H1 (cell line): ENCODE data around the gene TBC1D10A. TPM values are rescaled to one million over a fixed set of nuclear protein-coding genes. Genes with fewer than 3 reads are reported as not detected.
A peak's percentile ranks its signal among the peaks of the same experiment; 100 is the strongest.

Source experiments
- CTCF ChIA-PET: fragments of 300-600 bp; sonication (Branson Sonifier 250); formaldehyde crosslinking; loops from one replicate; lab custom pipeline; 2021; ENCODE audit not compliant: partially characterized antibody; lab: Charles Lee
- POLR2A ChIA-PET: fragments of 300-600 bp; sonication (Branson Sonifier 250); formaldehyde crosslinking; loops from one replicate; lab custom pipeline; 2021; ENCODE audit warnings: inconsistent platforms; ENCODE audit not compliant: partially characterized antibody; lab: Charles Lee
- DNase-seq, 2 experiments: peaks; one replicate each; pipeline versions ENCODE4 v3.0.0 to v3.0.0-alpha.2; 2010 to 2022; ENCODE audit warnings: low spot score in 2 of 2, low read depth in 1 of 2, mixed read lengths in 1 of 2
- FAIRE-seq: peaks from 2 replicates; lab custom pipeline; 2011; peaks lifted over from hg19 to GRCh38; lab: Jason Lieb, UNC
- H2AFZ ChIP-seq: 2 replicates; pipeline ENCODE4 v1.8.1; 2012; ENCODE audit warnings: low read length, inconsistent platforms
- H2AK5ac ChIP-seq: 2 replicates; pipeline ENCODE4 v1.6.1; 2013; ENCODE audit warnings: low read depth, low read length
- H2BK120ac ChIP-seq: replicated peaks from 2 replicates; pipeline ENCODE3; 2013; ENCODE audit warnings: low read depth, low read length, inconsistent platforms
- H2BK12ac ChIP-seq: 2 replicates; pipeline ENCODE4 v1.6.1; 2013; ENCODE audit warnings: low read depth, low read length
- H2BK15ac ChIP-seq: 2 replicates; pipeline ENCODE4 v1.6.1; 2013; ENCODE audit warnings: low read length
- H2BK20ac ChIP-seq: 2 replicates; pipeline ENCODE4 v1.6.1; 2013; ENCODE audit warnings: low read length
- H2BK5ac ChIP-seq: 2 replicates; pipeline ENCODE4 v1.6.1; 2013; ENCODE audit warnings: low read depth, low read length
- H3K14ac ChIP-seq: 2 replicates; pipeline ENCODE4 v1.6.1; 2013; ENCODE audit warnings: inconsistent platforms; ENCODE audit not compliant: insufficient read length
- H3K18ac ChIP-seq: 2 replicates; pipeline ENCODE4 v1.6.1; 2013; ENCODE audit warnings: low read length; ENCODE audit errors: extremely low read depth
- H3K23ac ChIP-seq: 2 replicates; pipeline ENCODE4 v1.6.1; 2013; ENCODE audit warnings: inconsistent platforms; ENCODE audit not compliant: insufficient read length
- H3K23me2 ChIP-seq: 2 replicates; pipeline ENCODE4 v1.6.1; 2013; ENCODE audit warnings: low read depth, low read length
- H3K27ac ChIP-seq: 2 replicates; pipeline ENCODE4 v1.6.1; 2011; ENCODE audit warnings: low read depth, low read length, inconsistent platforms
- H3K27me3 ChIP-seq, 4 experiments: replicated peaks in 1 of 4; 1 replicate in 1 of 4; 2 replicates in 3 of 4; pipeline versions ENCODE4 v1.6.1 to v1.8.1; 2011 to 2013; ENCODE audit warnings: low read length in 3 of 4, mild to moderate bottlenecking in 3 of 4, inconsistent platforms in 2 of 4, mixed read lengths in 2 of 4, moderate library complexity in 1 of 4; ENCODE audit not compliant: control insufficient read depth in 3 of 4, insufficient read depth in 3 of 4; ENCODE audit errors: extremely low read depth in 1 of 4
- H3K36me3 ChIP-seq, 4 experiments: 2 replicates each; pipeline versions ENCODE4 v1.6.1 to v1.8.1; 2011 to 2013; ENCODE audit warnings: mild to moderate bottlenecking in 4 of 4, low read length in 3 of 4, moderate library complexity in 2 of 4, control low read depth in 1 of 4, inconsistent platforms in 1 of 4; ENCODE audit not compliant: insufficient read depth in 4 of 4, control insufficient read depth in 2 of 4
- H3K4ac ChIP-seq: replicated peaks from 2 replicates; pipeline ENCODE3; 2013; ENCODE audit warnings: low read length, low read depth, mixed read lengths, inconsistent platforms; ENCODE audit not compliant: insufficient read length
- H3K4me1 ChIP-seq, 4 experiments: replicated peaks in 1 of 4; 1 replicate in 1 of 4; 2 replicates in 3 of 4; pipeline versions ENCODE4 v1.6.1 to v1.8.1; 2011 to 2013; ENCODE audit warnings: low read length in 3 of 4, inconsistent platforms in 2 of 4, mixed read lengths in 1 of 4; ENCODE audit not compliant: insufficient read depth in 4 of 4, control insufficient read depth in 3 of 4
- H3K4me2 ChIP-seq, 2 experiments: 2 replicates each; pipeline versions ENCODE4 v1.6.1 to v1.8.1; 2011 to 2013; ENCODE audit warnings: low read depth in 2 of 2, low read length in 2 of 2, control low read depth in 1 of 2, inconsistent platforms in 1 of 2, mild to moderate bottlenecking in 1 of 2; ENCODE audit not compliant: insufficient read depth in 1 of 2
- H3K4me3 ChIP-seq, 4 experiments: fragments of 200-600, 300-600 bp in 1 of 4; sonication (generic), shearing (Covaris generic), sonication (Bioruptor Twin) in 1 of 4; 2 replicates each; pipeline versions ENCODE4 v1.5.1 to v1.8.1; 2011 to 2016; ENCODE audit warnings: low read length in 4 of 4, low read depth in 3 of 4, control low read depth in 2 of 4, inconsistent platforms in 2 of 4, mild to moderate bottlenecking in 2 of 4, mixed read lengths in 1 of 4, moderate library complexity in 1 of 4; ENCODE audit not compliant: insufficient read depth in 2 of 4; ENCODE audit errors: extremely low read depth in 1 of 4
- H3K56ac ChIP-seq: replicated peaks from 2 replicates; pipeline ENCODE3; 2013; ENCODE audit warnings: low read depth, mild to moderate bottlenecking, mixed read lengths, low read length, inconsistent platforms; ENCODE audit not compliant: insufficient read length
- H3K79me1 ChIP-seq: 2 replicates; pipeline ENCODE4 v1.6.1; 2013; ENCODE audit warnings: low read depth, low read length, control low read depth
- H3K79me2 ChIP-seq, 2 experiments: 2 replicates each; pipeline versions ENCODE4 v1.6.1 to v1.8.1; 2012 to 2013; ENCODE audit warnings: low read length in 2 of 2, mild to moderate bottlenecking in 2 of 2, inconsistent platforms in 1 of 2; ENCODE audit not compliant: insufficient read depth in 2 of 2, control insufficient read depth in 1 of 2
- H3K9ac ChIP-seq, 4 experiments: replicated peaks in 1 of 4; 1 replicate in 1 of 4; 2 replicates in 3 of 4; pipeline versions ENCODE4 v1.6.1 to v1.8.1; 2011 to 2013; ENCODE audit warnings: low read depth in 3 of 4, low read length in 3 of 4, control low read depth in 2 of 4, mild to moderate bottlenecking in 2 of 4, moderate library complexity in 2 of 4, inconsistent platforms in 1 of 4; ENCODE audit errors: extremely low read depth in 1 of 4
- H3K9me3 ChIP-seq, 2 experiments: 2 replicates each; pipeline versions ENCODE4 v1.6.1 to v1.8.1; 2012 to 2013; ENCODE audit warnings: mild to moderate bottlenecking in 2 of 2, moderate library complexity in 2 of 2, control low read depth in 1 of 2, inconsistent platforms in 1 of 2, low read depth in 1 of 2, low read length in 1 of 2, mixed read lengths in 1 of 2; ENCODE audit not compliant: insufficient read depth in 2 of 2
- H4K20me1 ChIP-seq, 2 experiments: replicated peaks in 1 of 2; 2 replicates each; pipeline versions ENCODE3 to v1.8.1; 2011 to 2013; ENCODE audit warnings: inconsistent platforms in 2 of 2, low read length in 2 of 2, mild to moderate bottlenecking in 1 of 2; ENCODE audit not compliant: insufficient read depth in 2 of 2, control insufficient read depth in 1 of 2
- H4K5ac ChIP-seq: 2 replicates; pipeline ENCODE4 v1.6.1; 2013; ENCODE audit warnings: low read length, low read depth, mixed read lengths, inconsistent platforms; ENCODE audit not compliant: insufficient read length
- H4K8ac ChIP-seq: 2 replicates; pipeline ENCODE4 v1.8.0; 2013; ENCODE audit warnings: mild to moderate bottlenecking, moderate library complexity, low read length, inconsistent platforms; ENCODE audit not compliant: insufficient read depth; ENCODE audit errors: extremely low read depth
- H4K91ac ChIP-seq: replicated peaks from 2 replicates; pipeline ENCODE3; 2013; ENCODE audit warnings: low read length, mixed read lengths, inconsistent platforms; ENCODE audit not compliant: insufficient read length
- JUN ChIP-seq: IDR thresholded peaks from 2 replicates; pipeline ENCODE4 v1.6.1; 2011; ENCODE audit warnings: low read depth, mild to moderate bottlenecking, improper control_type of control experiment, low read length
- SIN3A ChIP-seq, 2 experiments: IDR thresholded peaks in 1 of 2; conservative IDR thresholded peaks in 1 of 2; 2 replicates each; pipeline ENCODE4 v1.6.1; 2011 to 2012; ENCODE audit warnings: low read length in 2 of 2, improper control_type of control experiment in 1 of 2, low read depth in 1 of 2, mild to moderate bottlenecking in 1 of 2
- WGBS, 2 experiments: shearing (Covaris generic) in 1 of 2; methylation state at CpG; one replicate each; pipeline versions ENCODE4 v1.1.6 to v1.1.7; 2013 to 2015; ENCODE audit warnings: low lambda C conversion rate in 2 of 2, mixed read lengths in 2 of 2, inconsistent platforms in 1 of 2, low coverage in 1 of 2, missing lambda C conversion rate in 1 of 2; ENCODE audit not compliant: insufficient replicate concordance in 2 of 2, insufficient coverage in 1 of 2, insufficient read length in 1 of 2; ENCODE audit errors: extremely low coverage in 1 of 2, missing lambda C conversion rate in 1 of 2; 5-methylcytosine and 5-hydroxymethylcytosine counted together
- polyA plus RNA-seq, 7 experiments: library from polyadenylated mRNA; depleted of rRNA in 3 of 7; stranded (reverse) in 5 of 7; unstranded in 2 of 7; fragments of >200 nt in 5 of 7; fragments of 200-250 nt in 2 of 7; gene quantifications; 1 replicate in 5 of 7; 2 replicates in 1 of 7; 4 replicates in 1 of 7; pipeline versions ENCODE4 v1.2.1 to v1.2.3, GENCODE V29; 2011 to 2013; ENCODE audit warnings: missing spikeins in 2 of 7, mixed read lengths in 2 of 7
- total RNA-seq: library from RNA; stranded (reverse); fragmentation: NEBNext Ultra II Directional; extraction: Animal tissue kit (Norgen Biotek cat#: 25700); gene quantifications from 2 replicates; pipeline ENCODE4 v1.2.1, GENCODE V29; 2021

TBC1D10A gene
- total and polyA plus RNA-seq, 2 of the 8 experiments (the other 6 are each of a cell fraction or from before 2014, with no cell fraction given), result 5.4 to 7.0 TPM

- Histone ChIP-seq H3K79me2 (no peaks in the 10 kb centered on the region), H2BK5ac (0 out of 2 replicates have a peak overlapping the region, but pooled peaks have one; percentile 30), H3K18ac (no peak overlapping the region), H3K23ac (no peak overlapping the region), H3K9me3 (no peaks in the 10 kb centered on the region), H4K8ac (no peak overlapping the region), H3K56ac (no peak overlapping the region), H3K4me2 (peak overlapping the region; percentile 57 to 91), H3K36me3 (peaks cover 0 to 4% (median 1%) of the 10 kb centered on the region in 4 experiments; a peak in 2 of 8 replicates), H2BK20ac (0 out of 2 replicates have a peak overlapping the region, but pooled peaks have one; percentile 1), H3K4me1 (peaks cover 0 to 14% (median 7%) of the 10 kb centered on the region in 4 experiments; a peak in 6 of 7 replicates), H4K91ac (no peak overlapping the region), H3K4ac (no peak overlapping the region), H3K9ac (no peak overlapping the region; a peak in 1 of 7 replicates), H3K79me1 (no peaks in the 10 kb centered on the region; the same call in none of the 2 replicates), H2BK12ac (no peak overlapping the region), H2AFZ (no peak overlapping the region), H3K27me3 (no peaks in the 10 kb centered on the region), H4K20me1 (peaks cover 0 to 7% of the 10 kb centered on the region in 2 experiments), H3K14ac (no peak overlapping the region), H2BK120ac (no peak overlapping the region), H3K4me3 (peak overlapping the region; percentile 21 to 99 (median 73); a peak in 6 of 8 replicates), H4K5ac (no peak overlapping the region), H3K27ac (no peak overlapping the region), H2AK5ac (no peak overlapping the region), H2BK15ac (0 out of 2 replicates have a peak overlapping the region, but pooled peaks have one; percentile 29), H3K23me2 (peaks cover 4% of the 10 kb centered on the region)
- 0 out of 4 replicates have a peak, but pooled peaks of 1 of the 2 experiments have one; percentile 6 for TF ChIP-seq SIN3A (conservative IDR thresholded peaks at IDR 0.05 in 1 of 2, IDR thresholded peaks at IDR 0.05 in 1 of 2; ENCODE audit: low read depth in 1 of 2, low read length in 2 of 2)
- no peak for TF ChIP-seq JUN
- ChIA-PET POLR2A (interaction anchor here (0.5 to 3.2 kb wide), 4 partner anchors 11 to 311 kb away, joined by 3 to 28 read pairs (median 4); partner anchors contain the start of genes CCDC157 and SF3A1), CTCF (interaction anchor here (1.2 to 20.1 kb wide), 3 partner anchors 18 to 45 kb away, joined by 3 to 203 read pairs (median 3); partner anchors contain the start of gene CASTOR1)
- no peak for DNase-seq
- WGBS, 2 experiments, result 70% methylated on average over 11 of the region's 14 CpGs; no CpG with 5 or more reads in 1 of the 2 experiments
- FAIRE-seq, result no peak
Measured at GRCh38 chr22:30325724-30326254, 952 bp downstream of the TBC1D10A start.
